MM.1S (cell line): ENCODE results near the gene VEPH1.

Source experiments
- EZH2 ChIP-seq: fragments of 300-600 bp; sonication (generic); optimal IDR thresholded peaks from 2 replicates; pipeline ENCODE3; 2017; ENCODE audit warnings: low read depth, mild to moderate bottlenecking, antibody characterized with exemption, low read length, mixed read lengths
- EZH2phosphoT487 ChIP-seq: fragments of 300-600 bp; sonication (generic); IDR thresholded peaks from 2 replicates; pipeline ENCODE4 v1.6.1; 2018; ENCODE audit warnings: antibody characterized with exemption, low read length
- TF ChIP-seq, protein P1 (sequence below): fragments of 300-600 bp; sonication (generic); IDR thresholded peaks from 2 replicates; pipeline ENCODE4 v1.5.1; 2016; ENCODE audit warnings: antibody characterized with exemption, low read length, mixed read lengths

DNA sequence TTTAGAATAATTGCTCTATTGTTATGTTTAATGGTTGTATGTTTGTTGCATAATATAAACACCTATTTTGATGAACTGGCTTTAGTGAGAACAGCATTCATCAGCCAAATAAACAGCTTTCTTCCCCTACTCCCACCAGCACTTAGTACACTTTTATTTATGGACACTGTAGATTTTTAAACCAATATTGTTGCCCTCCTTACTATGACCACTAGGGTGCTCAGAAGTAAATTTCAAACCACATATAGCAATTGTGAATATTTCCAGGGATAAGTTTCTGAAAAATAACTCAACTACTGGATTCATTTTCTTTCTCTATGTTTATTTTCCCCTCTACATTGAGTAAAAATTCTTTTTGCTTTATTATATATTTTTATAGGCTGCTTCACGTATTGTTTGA lies 151.2 kb downstream of the VEPH1 start:
- TF ChIP-seq, protein P1, sequence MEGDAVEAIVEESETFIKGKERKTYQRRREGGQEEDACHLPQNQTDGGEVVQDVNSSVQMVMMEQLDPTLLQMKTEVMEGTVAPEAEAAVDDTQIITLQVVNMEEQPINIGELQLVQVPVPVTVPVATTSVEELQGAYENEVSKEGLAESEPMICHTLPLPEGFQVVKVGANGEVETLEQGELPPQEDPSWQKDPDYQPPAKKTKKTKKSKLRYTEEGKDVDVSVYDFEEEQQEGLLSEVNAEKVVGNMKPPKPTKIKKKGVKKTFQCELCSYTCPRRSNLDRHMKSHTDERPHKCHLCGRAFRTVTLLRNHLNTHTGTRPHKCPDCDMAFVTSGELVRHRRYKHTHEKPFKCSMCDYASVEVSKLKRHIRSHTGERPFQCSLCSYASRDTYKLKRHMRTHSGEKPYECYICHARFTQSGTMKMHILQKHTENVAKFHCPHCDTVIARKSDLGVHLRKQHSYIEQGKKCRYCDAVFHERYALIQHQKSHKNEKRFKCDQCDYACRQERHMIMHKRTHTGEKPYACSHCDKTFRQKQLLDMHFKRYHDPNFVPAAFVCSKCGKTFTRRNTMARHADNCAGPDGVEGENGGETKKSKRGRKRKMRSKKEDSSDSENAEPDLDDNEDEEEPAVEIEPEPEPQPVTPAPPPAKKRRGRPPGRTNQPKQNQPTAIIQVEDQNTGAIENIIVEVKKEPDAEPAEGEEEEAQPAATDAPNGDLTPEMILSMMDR, result peak; percentile 55
- TF ChIP-seq EZH2 (no peak), EZH2phosphoT487 (no peak)
